Measurements from ENCODE around the gene ZC3H12D.

The ZC3H12D gene

GRCh38 chr6:149473080-149474052, 11.4 kb downstream of the ZC3H12D start:
- TF ChIP-seq CTCF (conservative IDR thresholded peaks at IDR 0.05; ENCODE audit: low read length), result no peak
- no peak overlapping the region for H3K4me3 ChIP-seq (ENCODE audit: low read length)
- DNase-seq (ENCODE audit: low read depth), result no peak

GRCh38 chr6:149472241-149472640, 12.6 kb downstream of the ZC3H12D start:
- DNase-seq (ENCODE audit: low read depth), result no peak
- H3K4me3 ChIP-seq (ENCODE audit: low read length), result no peak overlapping the region
- no peak for TF ChIP-seq CTCF (conservative IDR thresholded peaks at IDR 0.05; ENCODE audit: low read length)

- no peak for TF ChIP-seq CTCF (conservative IDR thresholded peaks at IDR 0.05; ENCODE audit: low read length)
- no peak for DNase-seq (ENCODE audit: low read depth)
Observed at GRCh38 chr6:149471801-149472200, 13.0 kb downstream of the ZC3H12D start.

GRCh38 chr6:149470948-149471347, 13.9 kb downstream of the ZC3H12D start:
- no peak for DNase-seq (ENCODE audit: low read depth)
- no peak overlapping the region for H3K4me3 ChIP-seq (ENCODE audit: low read length)
- TF ChIP-seq CTCF (conservative IDR thresholded peaks at IDR 0.05; ENCODE audit: low read length), result no peak

More at GRCh38 chr6:149471801-149472200, 13.0 kb downstream of the ZC3H12D start:
- no peak overlapping the region for H3K4me3 ChIP-seq (ENCODE audit: low read length)

GRCh38 chr6:149468179-149468578, 16.6 kb downstream of the ZC3H12D start:
- H3K4me3 ChIP-seq (ENCODE audit: low read length), result no peak overlapping the region
- no peak for DNase-seq (ENCODE audit: low read depth)
- TF ChIP-seq CTCF (conservative IDR thresholded peaks at IDR 0.05; ENCODE audit: low read length), result no peak

GRCh38 chr6:149467265-149467664, 17.5 kb downstream of the ZC3H12D start:
- DNase-seq (ENCODE audit: low read depth), result no peak
- H3K4me3 ChIP-seq (ENCODE audit: low read length), result no peak overlapping the region
- TF ChIP-seq CTCF (conservative IDR thresholded peaks at IDR 0.05; ENCODE audit: low read length), result no peak

GRCh38 chr6:149464411-149464810, 20.4 kb downstream of the ZC3H12D start:
- DNase-seq (ENCODE audit: low read depth), result no peak
- no peak overlapping the region for H3K4me3 ChIP-seq (ENCODE audit: low read length)
- TF ChIP-seq CTCF (conservative IDR thresholded peaks at IDR 0.05; ENCODE audit: low read length), result no peak

Measured in AG10803 (cell line).